Measurements from ENCODE around the gene LRRC23. TPM values are rescaled to one million over a fixed set of nuclear protein-coding genes. Genes with fewer than 3 reads are reported as not detected.

The LRRC23 gene
- total RNA-seq, 1 experiment from 2014 or later: 8.0 TPM

GRCh38 chr12:6855322-6855721, 49.3 kb upstream of the LRRC23 start (continued):
- TF ChIP-seq REST (IDR thresholded peaks at IDR 0.05; ENCODE audit: low read depth): no peak

- no peaks in the 10 kb centered on the region for H3K9me3 ChIP-seq (ENCODE audit: control insufficient read depth in 1 of 2, insufficient read depth in 1 of 2, low read depth in 1 of 2, low read length in 2 of 2)
- ChIA-PET CTCF (no interaction called here), POLR2A (interaction anchor here (1.1 kb wide), 1 partner anchor 10 kb away, joined by 3 read pairs; no protein-coding TSS in a partner anchor), RAD21 (ENCODE audit: low non-redundant PET in 1 of 2, low total read pairs in 2 of 2, uncharacterized antibody in 2 of 2, unreplicated experiment in 2 of 2) (no interaction called here)
- no peak overlapping the region for H3K9ac ChIP-seq (ENCODE audit: low read length)
- H3K4me3 ChIP-seq (replicated peaks in 1 of 2; ENCODE audit: low read depth in 1 of 2, low read length in 2 of 2): no peak overlapping the region
- BruUV-seq (replicated peaks): no TSS peak
- peaks cover 18% of the 10 kb centered on the region for H3K79me2 ChIP-seq (ENCODE audit: insufficient read depth, low read length)
- no peak overlapping the region for H3K4me2 ChIP-seq (ENCODE audit: low read length)
- no peak for TF ChIP-seq POLR2A (IDR thresholded peaks at IDR 0.05; ENCODE audit: borderline replicate concordance, extremely low read depth, insufficient read depth, insufficient read length)
- no peak for TF ChIP-seq ZNF274 (IDR thresholded peaks at IDR 0.05; ENCODE audit: low read depth, low read length)
- no peak for TF ChIP-seq EZH2 (IDR thresholded peaks at IDR 0.05)
- TF ChIP-seq YY1 (IDR thresholded peaks at IDR 0.05; ENCODE audit: extremely low read depth, insufficient replicate concordance, low read depth, low read length): no peak
- TF ChIP-seq REST (IDR thresholded peaks at IDR 0.05; ENCODE audit: low read depth): no peak
- TF ChIP-seq FOSL1 (IDR thresholded peaks at IDR 0.05; ENCODE audit: low read depth): no peak
- TF ChIP-seq SRF (IDR thresholded peaks at IDR 0.05; ENCODE audit: low read depth): no peak
- no peak for TF ChIP-seq SP1 (IDR thresholded peaks at IDR 0.05; ENCODE audit: low read depth)
- TF ChIP-seq CBX3 (IDR thresholded peaks at IDR 0.05; ENCODE audit: low read depth): no peak
- no peak; the same call in 1 of the 2 replicates for TF ChIP-seq ZFX (IDR thresholded peaks at IDR 0.05)
- TF ChIP-seq TCF7L2 (IDR thresholded peaks at IDR 0.05; ENCODE audit: borderline replicate concordance, extremely low read depth, insufficient read depth, insufficient read length): no peak
- no peak for TF ChIP-seq EGR1 (IDR thresholded peaks at IDR 0.05; ENCODE audit: low read depth)
- TF ChIP-seq SIN3A (IDR thresholded peaks at IDR 0.05; ENCODE audit: low read depth): no peak
- no peak for TF ChIP-seq RAD21 (IDR thresholded peaks at IDR 0.05; ENCODE audit: low read depth)
- TF ChIP-seq EZH2phosphoT487 (IDR thresholded peaks at IDR 0.05; ENCODE audit: borderline replicate concordance): no peak
- TF ChIP-seq POLR2AphosphoS5 (IDR thresholded peaks at IDR 0.05; ENCODE audit: low read depth, low read length): no peak
- TF ChIP-seq ATF3 (IDR thresholded peaks at IDR 0.05): no peak
- no peak for TF ChIP-seq ELF1 (IDR thresholded peaks at IDR 0.05; ENCODE audit: borderline replicate concordance, low read depth)
- H3K9me2 ChIP-seq (ENCODE audit: insufficient read depth): no peaks in the 10 kb centered on the region
- H4K20me1 ChIP-seq (ENCODE audit: insufficient read depth): no peaks in the 10 kb centered on the region
- H3K36me3 ChIP-seq (ENCODE audit: control insufficient read depth in 1 of 2, insufficient read depth in 2 of 2, low read length in 2 of 2): peaks cover 60 to 73% of the 10 kb centered on the region in 2 experiments
- H3K4me1 ChIP-seq (ENCODE audit: control insufficient read depth in 1 of 2, insufficient read depth in 2 of 2, low read length in 2 of 2): peaks cover 2 to 4% of the 10 kb centered on the region in 2 experiments; a peak in 3 of 4 replicates
- no peak overlapping the region for H3K27ac ChIP-seq (ENCODE audit: low read depth, low read length)
- no peaks in the 10 kb centered on the region for H3K27me3 ChIP-seq (ENCODE audit: insufficient read depth, low read length)
- ATAC-seq: no peak
- intact Hi-C loops (cut with micrococcal nuclease): no loop called here
- no peak overlapping the region for H2AFZ ChIP-seq (ENCODE audit: low read depth, low read length, poor library complexity, severe bottlenecking)
- DNase-seq (ENCODE audit: low read depth, low spot score): no peak
Observed at GRCh38 chr12:6858799-6859198, 45.8 kb upstream of the LRRC23 start.

All from HCT116 (cell line).